Right lobe of liver (tissue), 6 donors: ENCODE results near the gene KRTAP10-12. TPM values are rescaled to one million over a fixed set of nuclear protein-coding genes. Genes with fewer than 3 reads are reported as not detected.

Experiments
- ATAC-seq, 4 donors: fragments of 200-7000 bp; cut with Tn5 transposase; one replicate each; pipeline ENCODE4 v1.9.1; 2020; ENCODE audit warnings: mild to moderate bottlenecking in 4 of 4, moderate library complexity in 4 of 4
- DNase-seq, 3 donors: peaks; one replicate each; pipeline ENCODE4 v3.0.0-alpha.2; 2020
- H3K27ac ChIP-seq, 3 donors: fragments of 200-600 bp; one replicate each; pipeline ENCODE4 v1.8.0; 2022
- H3K27me3 ChIP-seq, 2 donors: fragments of 200-600 bp; one replicate each; pipeline ENCODE4 v1.8.0; 2022
- H3K36me3 ChIP-seq, 4 donors: fragments of 200-600 bp; sonication (generic) in 1 of 4; one replicate each; pipeline versions ENCODE4 v1.5.1 to v1.8.0; 2017 to 2022; ENCODE audit warnings: control low read depth in 1 of 4
- H3K4me1 ChIP-seq, 4 donors: fragments of 200-600 bp; sonication (generic) in 1 of 4; one replicate each; pipeline versions ENCODE4 v1.5.1 to v1.8.0; 2017 to 2022; ENCODE audit warnings: control low read depth in 1 of 4
- H3K4me3 ChIP-seq, 3 donors: fragments of 200-600 bp; one replicate each; pipeline ENCODE4 v1.8.0; 2022
- H3K9me3 ChIP-seq, 4 donors: fragments of 200-600 bp; sonication (generic) in 1 of 4; one replicate each; pipeline versions ENCODE4 v1.5.1 to v1.8.0; 2017 to 2022; ENCODE audit warnings: control low read depth in 1 of 4
- POLR2A ChIP-seq: fragments of 450-650 bp; IDR thresholded peaks from one replicate; pipeline ENCODE4 v1.6.1; 2017; ENCODE audit warnings: antibody characterized with exemption, mild to moderate bottlenecking
- WGBS: methylation state at CpG from one replicate; pipeline ENCODE4 v1.1.6; 2018; ENCODE audit warnings: low coverage, low lambda C conversion rate; ENCODE audit not compliant: insufficient coverage; ENCODE audit errors: missing lambda C conversion rate; 5-methylcytosine and 5-hydroxymethylcytosine counted together
- intact Hi-C, 2 donors: fragments of 100-400 bp; cut with DNase I; formaldehyde crosslinking; loops; one replicate each; pipeline versions ENCODE4 v1.11.2 to v1.14.1; 2022
- total RNA-seq, 6 experiments: library from RNA; depleted of rRNA in 2 of 6; stranded (reverse); fragments of >200 nt in 2 of 6; fragmentation: NEBNext Ultra II Directional in 3 of 6; extraction: Animal tissue kit (Norgen Biotek cat#: 25700) in 3 of 6; gene quantifications; one replicate each; pipeline versions ENCODE4 v1.1.0 to v1.2.4, GENCODE V29; 2016 to 2023
- TF ChIP-seq, protein P1 (sequence below), 4 donors: fragments of 200-600 bp in 3 of 4; fragments of 450-650 bp in 1 of 4; IDR thresholded peaks; one replicate each; pipeline versions ENCODE4 v1.5.1 to v1.8.0; 2016 to 2022; ENCODE audit warnings: antibody characterized with exemption in 4 of 4, mild to moderate bottlenecking in 2 of 4
- donor health status: DM: no; HTN: yes; CAD: no.
- donor health status: DM: no; HTN: no; CAD: no.
- donor health status: DM: no; HTN: no; CAD: no.
- donor health status: DM: no; HTN: yes; CAD: no.
- donor health status: DM: no; HTN: yes; CAD: no.

Gene KRTAP10-12
- total RNA-seq, 6 experiments from 2014 or later: not detected

GRCh38 chr21:44691686-44692085, 5.3 kb upstream of the KRTAP10-12 start:
- no peaks in the 10 kb centered on the region for H3K4me1 ChIP-seq
- no peak for ATAC-seq
- 51% methylated on average over 2 of the region's 2 CpGs for WGBS
- peaks cover 0 to 4% (median 0%) of the 10 kb centered on the region in 4 donors for H3K9me3 ChIP-seq
- no peak overlapping the region for H3K27ac ChIP-seq
- H3K27me3 ChIP-seq: no peaks in the 10 kb centered on the region
- no peak for DNase-seq
- no peak overlapping the region for H3K4me3 ChIP-seq
- TF ChIP-seq, protein P1, sequence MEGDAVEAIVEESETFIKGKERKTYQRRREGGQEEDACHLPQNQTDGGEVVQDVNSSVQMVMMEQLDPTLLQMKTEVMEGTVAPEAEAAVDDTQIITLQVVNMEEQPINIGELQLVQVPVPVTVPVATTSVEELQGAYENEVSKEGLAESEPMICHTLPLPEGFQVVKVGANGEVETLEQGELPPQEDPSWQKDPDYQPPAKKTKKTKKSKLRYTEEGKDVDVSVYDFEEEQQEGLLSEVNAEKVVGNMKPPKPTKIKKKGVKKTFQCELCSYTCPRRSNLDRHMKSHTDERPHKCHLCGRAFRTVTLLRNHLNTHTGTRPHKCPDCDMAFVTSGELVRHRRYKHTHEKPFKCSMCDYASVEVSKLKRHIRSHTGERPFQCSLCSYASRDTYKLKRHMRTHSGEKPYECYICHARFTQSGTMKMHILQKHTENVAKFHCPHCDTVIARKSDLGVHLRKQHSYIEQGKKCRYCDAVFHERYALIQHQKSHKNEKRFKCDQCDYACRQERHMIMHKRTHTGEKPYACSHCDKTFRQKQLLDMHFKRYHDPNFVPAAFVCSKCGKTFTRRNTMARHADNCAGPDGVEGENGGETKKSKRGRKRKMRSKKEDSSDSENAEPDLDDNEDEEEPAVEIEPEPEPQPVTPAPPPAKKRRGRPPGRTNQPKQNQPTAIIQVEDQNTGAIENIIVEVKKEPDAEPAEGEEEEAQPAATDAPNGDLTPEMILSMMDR (IDR thresholded peaks at IDR 0.05): no peak
- TF ChIP-seq POLR2A: no peak
- intact Hi-C loops: no loop called here
- H3K36me3 ChIP-seq: no peaks in the 10 kb centered on the region

- TF ChIP-seq, protein P1 (IDR thresholded peaks at IDR 0.05): no peak
- no peak for TF ChIP-seq POLR2A
- WGBS: 57% methylated on average over 2 of the region's 2 CpGs
Observed at GRCh38 chr21:44692798-44693512, 4.0 kb upstream of the KRTAP10-12 start.

GRCh38 chr21:44694776-44695175, 2.2 kb upstream of the KRTAP10-12 start:
- Histone ChIP-seq H3K4me1 (no peaks in the 10 kb centered on the region), H3K27me3 (peaks cover 0 to 12% of the 10 kb centered on the region in 2 donors), H3K9me3 (peaks cover 0 to 4% (median 0%) of the 10 kb centered on the region in 4 donors), H3K36me3 (no peaks in the 10 kb centered on the region), H3K27ac (no peak overlapping the region), H3K4me3 (no peak overlapping the region)
- WGBS: 48% methylated on average over 5 of the region's 11 CpGs
- DNase-seq (no peak), ATAC-seq (no peak)
- intact Hi-C loops: no loop called here
- TF ChIP-seq, protein P1 (IDR thresholded peaks at IDR 0.05): no peak
- no peak for TF ChIP-seq POLR2A

More at GRCh38 chr21:44692798-44693512, 4.0 kb upstream of the KRTAP10-12 start:
- Histone ChIP-seq H3K4me1 (no peaks in the 10 kb centered on the region), H3K36me3 (no peaks in the 10 kb centered on the region), H3K9me3 (peaks cover 0 to 4% (median 0%) of the 10 kb centered on the region in 4 donors), H3K27ac (no peak overlapping the region), H3K27me3 (peaks cover 0 to 3% of the 10 kb centered on the region in 2 donors), H3K4me3 (no peak overlapping the region)
- intact Hi-C loops: no loop called here
- no peak for ATAC-seq
- DNase-seq: no peak

DNA sequence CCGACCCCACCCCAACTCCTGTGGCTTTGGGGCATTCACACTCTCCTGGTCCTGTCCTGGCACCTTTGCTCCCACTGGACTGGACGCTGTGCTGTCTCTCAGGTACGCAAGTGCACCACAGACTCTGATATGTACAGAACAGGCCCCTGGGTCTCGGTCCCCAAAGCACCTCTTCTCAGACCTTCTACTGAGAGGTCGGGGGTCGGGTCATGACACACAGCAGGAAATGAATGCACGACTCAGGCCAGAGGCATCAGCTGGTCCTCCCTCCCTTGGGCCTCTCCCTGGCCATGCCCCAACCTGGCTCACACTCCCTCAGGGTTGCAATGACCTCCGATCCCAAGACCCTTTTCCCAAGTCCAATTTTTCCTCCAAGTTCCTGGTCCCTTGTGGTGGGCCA, 1.8 kb upstream of the KRTAP10-12 start:
- no peak for TF ChIP-seq POLR2A
- TF ChIP-seq, protein P1 (IDR thresholded peaks at IDR 0.05): no peak
- H3K4me1 ChIP-seq: no peaks in the 10 kb centered on the region
- H3K27ac ChIP-seq: no peak overlapping the region
- ATAC-seq (no peak), DNase-seq (peak in 1 of 3 donors; percentile 28)
- no peak overlapping the region for H3K4me3 ChIP-seq
- H3K36me3 ChIP-seq: no peaks in the 10 kb centered on the region
- H3K27me3 ChIP-seq: peaks cover 0 to 12% of the 10 kb centered on the region in 2 donors
- WGBS: 70% methylated on average over 4 of the region's 8 CpGs
- H3K9me3 ChIP-seq: peaks cover 0 to 4% (median 0%) of the 10 kb centered on the region in 4 donors
- intact Hi-C loops: no loop called here
